NB4 (cell line): ENCODE results near the gene GSTM2.

Experiments used
- DNase-seq: peaks from one replicate; pipeline ENCODE4 v3.0.0; 2010; ENCODE audit warnings: low read depth
- H3K4me3 ChIP-seq: one replicate; pipeline ENCODE4 v1.5.1; 2011; ENCODE audit warnings: mild to moderate bottlenecking, low read depth, low read length, moderate library complexity
- CTCF ChIP-seq: IDR thresholded peaks from one replicate; pipeline ENCODE4 v1.5.1; 2012; ENCODE audit warnings: low read depth, low read length
- MAX ChIP-seq: IDR thresholded peaks from 2 replicates; pipeline ENCODE4 v1.6.1; 2011; ENCODE audit warnings: low read depth, low read length
- MYC ChIP-seq: IDR thresholded peaks from 2 replicates; pipeline ENCODE4 v1.6.1; 2011; ENCODE audit warnings: low read depth, low read length
- POLR2A ChIP-seq: IDR thresholded peaks from 2 replicates; pipeline ENCODE4 v1.6.1; 2011; ENCODE audit warnings: mild to moderate bottlenecking; ENCODE audit not compliant: insufficient read length; ENCODE audit errors: extremely low read depth

GSTM2 gene

GRCh38 chr1:109667452-109668122 lies at the start of gene GSTM2:
TSS of gene GSTM2 (plus strand) at chr1:109668057. CDS start at chr1:109668116, 59 bp downstream.
- TF ChIP-seq CTCF (no peak), POLR2A (no peak), MYC (no peak), MAX (no peak)
- H3K4me3 ChIP-seq: peak within 1 kb of the TSS; percentile 28
- peak; percentile 91 for DNase-seq

GRCh38 chr1:109618661-109619575 lies 48.9 kb upstream of the GSTM2 start:
- DNase-seq: no peak
- peak overlapping the region; percentile 87 for H3K4me3 ChIP-seq
- TF ChIP-seq MAX: no peak
- TF ChIP-seq POLR2A: no peak
- TF ChIP-seq MYC: no peak
- no peak for TF ChIP-seq CTCF

GRCh38 chr1:109619576-109620400 lies 48.1 kb upstream of the GSTM2 start, which contains the start of the genes AMPD2 and GNAT2:
TSS of gene AMPD2 (plus strand) at chr1:109619837. CDS start at chr1:109621176, 1,339 bp downstream.
TSS of gene GNAT2 (minus strand) at chr1:109619616. CDS start at chr1:109612870, 6,746 bp downstream.
- peak; percentile 91 for DNase-seq
- peak within 1 kb of the TSS; percentile 87 for H3K4me3 ChIP-seq
- no peak for TF ChIP-seq CTCF
- TF ChIP-seq POLR2A: peak; percentile 72
- peak; percentile 96 for TF ChIP-seq MAX
- TF ChIP-seq MYC: peak; percentile 99

- DNase-seq: no peak
- TF ChIP-seq MYC (no peak), MAX (no peak), POLR2A (no peak), CTCF (no peak)
- peak overlapping the region; percentile 87 for H3K4me3 ChIP-seq
Measured at GRCh38 chr1:109620401-109620791, 47.5 kb upstream of the GSTM2 start.

- DNase-seq: peak; percentile 97
- no peak for TF ChIP-seq MYC
- peak; percentile 71 for TF ChIP-seq MAX
- peak; percentile 14 for TF ChIP-seq POLR2A
- TF ChIP-seq CTCF: no peak
Measured at GRCh38 chr1:109620841-109621286, 47.0 kb upstream of the GSTM2 start.

More at GRCh38 chr1:109620841-109621286, 47.0 kb upstream of the GSTM2 start:
- peak overlapping the region; percentile 87 for H3K4me3 ChIP-seq
